Measurements from ENCODE around the gene CTSC.
"Not testable (repeated sequence)": the region's sequence is repeated elsewhere in the genome, so short reads cannot be mapped to it uniquely, and the experiment has no call there.

CTSC gene

DNA sequence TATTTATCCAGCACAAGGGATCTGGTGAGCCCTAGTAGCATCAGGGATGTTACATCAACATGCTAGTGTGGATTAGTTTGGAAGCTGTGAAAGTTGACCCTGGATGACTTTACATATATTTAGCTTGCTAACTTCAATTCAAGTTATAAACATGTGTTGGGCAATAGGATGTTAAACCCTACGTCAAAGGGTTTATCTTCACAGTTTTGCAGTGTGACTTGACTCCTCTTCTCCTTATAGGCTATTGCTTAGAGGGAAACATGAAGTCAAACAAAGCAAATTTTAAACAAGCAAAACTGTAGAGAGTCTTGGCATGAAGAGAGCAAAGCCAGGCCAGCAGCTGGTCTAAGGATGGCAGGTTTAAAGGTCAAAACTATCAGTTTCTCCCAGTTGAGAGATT is 11.3 kb upstream of the CTSC start:
- no peak for DNase-seq

GRCh38 chr11:88345949-88346348 is 8.4 kb upstream of the CTSC start:
- no peak for DNase-seq

DNA sequence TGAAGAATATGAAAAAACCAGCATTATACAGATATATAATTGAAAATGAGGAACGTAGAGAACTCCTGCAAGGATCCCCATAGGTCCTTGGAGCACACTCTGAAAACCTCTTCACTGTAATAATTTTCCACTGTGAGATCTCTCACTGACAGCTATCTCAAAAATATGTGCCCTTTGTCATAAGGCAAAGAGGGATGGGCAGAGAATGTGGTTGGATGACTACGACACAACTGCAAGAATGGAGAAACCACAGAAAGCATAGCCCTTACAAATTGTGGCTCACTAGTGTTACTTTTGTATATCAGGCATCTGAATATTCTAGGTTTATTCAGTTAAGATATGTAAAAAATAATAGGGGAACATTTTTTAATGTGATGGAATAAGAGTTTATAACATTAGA is 7.9 kb upstream of the CTSC start:
- DNase-seq = no peak

DNA sequence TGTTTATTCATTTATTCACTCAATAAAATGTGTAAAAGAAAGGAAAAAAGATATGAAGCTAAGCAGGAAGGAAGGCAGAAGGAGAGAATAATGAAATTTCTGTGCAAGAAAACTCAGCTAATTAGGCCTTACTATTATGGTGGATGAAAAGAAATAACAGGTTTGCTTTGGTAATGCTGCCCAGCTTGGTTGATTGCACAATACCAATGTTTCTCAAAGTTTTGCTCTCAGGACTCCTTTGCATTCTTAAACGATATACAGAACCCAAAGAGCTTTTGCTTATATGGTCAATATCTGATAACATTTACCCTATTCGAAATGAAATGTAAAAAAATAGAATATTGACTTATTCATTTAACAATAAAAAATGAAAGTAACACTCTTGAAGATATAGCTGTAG is 7.3 kb upstream of the CTSC start:
- no peak for DNase-seq

GRCh38 chr11:88341522-88342251 is 4.2 kb upstream of the CTSC start:
- DNase-seq = no peak

GRCh38 chr11:88340366-88340935 is 2.9 kb upstream of the CTSC start:
- no peak for DNase-seq

DNA sequence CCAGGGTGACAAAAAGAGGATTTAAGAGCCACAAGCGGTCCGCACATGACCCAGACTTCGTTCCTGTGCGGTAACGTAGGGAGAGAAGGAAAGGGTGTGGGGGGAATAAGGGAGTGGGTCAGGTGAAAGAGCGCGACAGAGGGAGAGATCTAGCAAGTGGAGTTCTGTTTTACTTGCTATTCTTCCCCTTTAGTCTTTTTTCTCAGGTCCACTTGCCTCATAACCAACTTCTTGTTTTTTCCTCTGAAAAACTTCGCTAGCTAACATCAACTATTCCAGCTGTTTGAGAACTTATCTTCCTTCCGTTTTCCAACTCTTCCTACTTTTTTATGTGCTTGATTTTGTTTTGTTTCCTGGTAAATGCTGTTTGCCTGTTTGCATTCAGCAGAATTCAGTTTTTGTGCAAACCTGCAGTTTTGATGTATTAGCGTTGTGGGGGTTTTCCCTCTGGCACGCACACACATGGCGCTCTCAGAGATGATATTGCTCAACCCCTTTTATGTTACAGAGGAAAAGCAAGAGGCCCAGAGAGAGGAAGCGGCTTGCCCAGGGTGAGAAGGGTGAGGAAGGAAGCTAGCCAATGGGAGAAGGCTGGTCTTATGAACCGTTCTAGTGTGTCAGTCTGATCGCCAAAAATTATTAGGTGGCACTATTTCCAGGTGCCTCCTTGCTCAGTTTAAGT is 592 bp upstream of the CTSC start:
- DNase-seq = peak; percentile 91

GRCh38 chr11:88335284-88335683 is 2.3 kb downstream of the CTSC start:
- DNase-seq = no peak

DNA sequence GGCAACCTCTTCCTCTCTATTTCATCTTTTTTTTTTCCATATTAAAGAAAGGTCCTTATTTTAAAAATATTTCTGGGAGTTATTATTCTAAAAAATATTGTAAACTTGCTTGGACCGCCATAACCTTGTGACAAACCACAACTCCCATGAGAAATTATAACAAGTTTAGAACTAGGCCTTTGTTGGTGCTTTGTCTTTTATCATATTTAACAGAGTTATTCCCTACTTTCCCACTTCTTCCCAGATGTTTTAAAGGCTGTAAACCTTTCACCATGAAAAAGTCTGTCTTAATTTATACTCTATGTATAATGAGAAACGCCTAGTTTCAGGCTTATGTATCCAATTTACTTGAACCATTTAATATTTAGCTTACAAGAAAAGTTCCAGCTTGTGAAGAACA is 3.7 kb downstream of the CTSC start:
- DNase-seq = no peak

DNA sequence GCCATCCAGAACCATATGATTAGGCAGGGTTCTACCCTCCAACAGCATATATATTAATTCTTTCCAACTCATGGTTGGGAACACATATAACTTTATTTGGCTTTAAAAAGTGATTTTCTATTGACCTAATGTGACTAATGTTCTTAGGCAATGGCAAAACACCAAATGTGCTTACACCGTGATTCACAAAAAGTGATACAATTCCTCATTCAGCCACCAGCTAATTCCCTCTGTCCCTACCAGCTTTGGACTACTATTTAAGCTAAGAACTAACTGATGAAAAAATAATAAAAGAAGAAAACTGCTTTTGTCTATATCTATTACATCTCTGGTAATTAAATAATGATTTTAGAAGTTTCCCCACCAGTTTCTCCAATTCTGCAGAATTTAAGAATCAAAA is 4.7 kb downstream of the CTSC start:
- DNase-seq = no peak

DNA sequence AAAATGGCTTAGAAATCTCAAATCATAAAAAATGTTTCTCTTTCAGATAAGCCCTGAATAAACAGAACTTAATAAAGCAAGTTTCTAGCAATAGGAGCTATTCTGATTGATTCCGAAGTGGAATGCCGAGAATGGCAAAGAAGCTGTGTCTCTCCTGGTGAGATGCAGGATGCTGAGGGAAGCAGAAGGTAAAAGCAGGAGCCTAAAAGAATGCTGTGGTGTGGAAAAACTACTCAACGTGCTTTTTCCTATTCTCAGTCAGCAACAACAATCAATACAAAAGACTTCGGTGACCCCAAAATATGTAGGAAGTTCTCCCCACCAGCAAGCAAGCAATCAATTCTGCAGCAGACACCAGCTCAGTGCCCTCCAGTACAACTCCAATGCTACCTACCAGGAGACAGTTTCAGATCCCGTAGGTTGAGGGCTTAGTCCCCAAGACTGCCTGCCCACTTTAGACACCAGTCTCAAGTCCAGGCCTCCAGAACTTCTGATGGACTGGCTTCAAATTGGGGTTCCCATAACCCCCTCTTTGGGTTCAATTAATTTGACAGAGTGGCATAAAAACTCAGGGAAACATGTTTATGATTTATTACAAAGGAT is 6.6 kb downstream of the CTSC start:
- no peak for DNase-seq

DNA sequence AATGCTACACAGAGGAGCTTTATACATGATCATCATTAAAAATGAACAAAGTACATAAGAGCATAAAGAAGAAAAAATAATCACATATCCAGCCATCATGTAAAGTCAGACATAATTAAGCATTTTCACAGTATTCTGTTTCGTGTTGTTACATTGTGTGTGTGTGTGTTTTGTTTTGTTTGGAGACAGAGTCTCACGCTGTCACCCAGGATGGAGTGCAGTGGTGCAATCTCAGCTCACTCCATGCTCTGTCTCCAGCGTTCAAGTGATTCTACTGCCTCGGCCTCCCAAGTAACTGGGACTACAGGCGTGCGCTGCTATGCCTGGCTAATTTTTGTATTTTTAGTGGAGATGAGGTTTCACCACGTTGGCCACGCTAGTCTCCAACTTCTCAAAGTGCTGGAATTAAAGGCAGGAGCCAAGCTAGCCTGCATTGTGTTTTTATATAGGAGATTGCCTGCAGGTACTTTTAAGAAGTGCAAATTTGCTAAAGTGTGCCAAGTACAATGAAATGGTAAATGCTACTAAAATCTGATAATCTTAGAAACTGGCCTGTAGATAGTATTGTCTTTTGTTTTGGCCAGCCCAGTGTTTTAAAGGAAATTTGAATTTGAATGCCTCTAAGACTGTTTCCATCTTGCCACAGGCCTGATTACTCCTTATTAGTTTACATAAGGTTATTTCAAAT is 7.8 kb downstream of the CTSC start:
- no peak for DNase-seq

GRCh38 chr11:88327462-88328143 is 9.9 kb downstream of the CTSC start:
- no peak for DNase-seq

GRCh38 chr11:88327061-88327460 is 10.5 kb downstream of the CTSC start:
- DNase-seq = no peak

DNA sequence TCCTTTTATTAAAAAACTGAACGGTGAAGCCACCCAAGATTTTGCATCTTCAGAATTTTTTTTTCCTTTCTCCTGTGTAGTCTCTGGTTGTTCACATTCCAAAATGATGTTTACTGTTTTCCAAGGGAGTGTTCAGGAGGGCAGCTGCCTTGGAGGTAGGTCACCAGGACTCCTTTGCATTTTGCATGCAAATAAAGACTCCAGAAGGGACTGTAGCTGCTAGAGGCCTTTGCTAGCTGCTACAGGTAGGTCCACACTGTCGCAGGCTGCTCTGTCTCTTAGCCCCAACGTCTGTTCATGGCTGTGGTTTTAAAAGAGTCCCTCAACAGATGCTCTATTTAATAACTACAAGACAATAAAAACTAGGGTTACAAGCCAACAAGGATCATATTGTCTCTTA is 11.4 kb downstream of the CTSC start:
- DNase-seq = peak; percentile 38

- DNase-seq = peak; percentile 69
Measured at GRCh38 chr11:88324562-88325345, 12.8 kb downstream of the CTSC start.

GRCh38 chr11:88322881-88323280 is 14.7 kb downstream of the CTSC start:
- not testable (repeated sequence) for DNase-seq

DNA sequence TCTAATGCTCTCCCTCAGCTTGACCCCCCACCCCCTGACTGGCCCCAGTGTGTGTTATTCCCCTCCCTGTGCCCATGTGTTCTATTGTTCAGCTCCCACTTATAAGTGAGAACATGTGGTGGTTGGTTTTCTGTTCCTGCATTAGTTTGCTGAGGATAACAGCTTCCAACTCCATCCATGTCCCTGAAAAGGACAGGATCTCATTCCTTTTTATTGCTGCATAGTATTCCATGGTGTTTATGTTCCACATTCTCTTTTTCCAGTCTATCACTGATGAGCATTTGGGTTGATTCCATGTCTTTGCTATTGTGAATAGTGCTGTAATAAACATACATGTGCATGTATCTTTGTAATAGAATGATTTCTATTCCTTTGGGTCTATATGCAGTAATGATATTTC is 16.1 kb downstream of the CTSC start:
- not testable (repeated sequence) for DNase-seq

GRCh38 chr11:88320149-88320559 is 17.4 kb downstream of the CTSC start:
- peak; percentile 27 for DNase-seq

GRCh38 chr11:88318017-88318416 is 19.5 kb downstream of the CTSC start:
- no peak for DNase-seq

- DNase-seq = no peak
Measured at GRCh38 chr11:88317536-88317935, 20.0 kb downstream of the CTSC start.

DNA sequence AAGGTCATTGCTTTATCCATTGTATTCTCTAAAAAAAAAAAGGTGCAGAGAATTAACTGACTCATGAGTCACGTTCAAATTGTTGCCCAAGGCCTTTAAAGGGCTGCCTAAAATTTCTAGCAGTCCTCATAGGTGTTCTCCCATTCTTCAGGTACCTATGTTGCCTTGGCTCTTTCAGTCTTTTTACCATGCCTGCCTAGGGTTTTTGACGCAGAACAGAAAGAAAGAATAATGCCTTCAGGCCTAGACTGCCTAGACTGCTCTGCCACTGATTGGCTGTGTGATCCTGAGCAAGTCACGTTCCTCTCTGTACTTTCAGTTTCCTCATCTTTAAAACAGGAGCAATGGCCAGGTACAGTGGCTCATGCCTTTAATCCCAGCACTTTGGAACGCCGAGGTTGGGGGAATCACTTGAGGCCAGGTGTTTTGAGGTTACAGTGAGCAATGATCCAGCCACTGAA is 21.5 kb downstream of the CTSC start:
- DNase-seq = no peak
